Activated T-cell treated with anti-CD3 and anti-CD28 coated beads, Interleukin-2, amount 50 U/mL, for 4 hours (primary cell): ENCODE results near the gene PNPLA5. TPM values are rescaled to one million over a fixed set of nuclear protein-coding genes. Genes with fewer than 3 reads are reported as not detected.

Experiments
- ATAC-seq, 2 donors: fragments of 200-7000 bp; cut with Tn5 transposase; one replicate each; pipeline ENCODE4 v1.10.0; 2021
- DNase-seq: peaks from one replicate; pipeline ENCODE4 v3.0.0-alpha.2; 2020
- H3K27me3 Mint-ChIP-seq: one replicate; pipeline ENCODE4 v1.8.0; 2021; ENCODE audit warnings: low read depth, mixed read lengths
- H3K36me3 Mint-ChIP-seq: one replicate; pipeline ENCODE4 v1.8.0; 2022; ENCODE audit warnings: mixed read lengths; ENCODE audit not compliant: insufficient read depth
- H3K4me1 Mint-ChIP-seq: one replicate; pipeline ENCODE4 v1.8.0; 2021; ENCODE audit warnings: low read depth, mixed read lengths
- H3K4me3 Mint-ChIP-seq: one replicate; pipeline ENCODE4 v1.8.0; 2021; ENCODE audit warnings: mild to moderate bottlenecking, moderate library complexity, mixed read lengths
- H3K9me3 Mint-ChIP-seq: one replicate; pipeline ENCODE4 v1.8.0; 2021; ENCODE audit warnings: mixed read lengths
- total RNA-seq, 3 donors: library from RNA; stranded (reverse); gene quantifications; one replicate each; pipeline ENCODE4 v1.2.1, GENCODE V29; 2021

The PNPLA5 gene
- total RNA-seq = not detected

GRCh38 chr22:43891360-43892182 is at the start of gene PNPLA5:
PNPLA5 (minus strand) TSS chr22:43892013; CDS start chr22:43891880, 133 bp downstream.
- ATAC-seq (peak; percentile 54 to 58), DNase-seq (no peak)
- Mint-ChIP-seq H3K36me3 (no peaks in the 10 kb centered on the region), H3K9me3 (no peaks in the 10 kb centered on the region), H3K4me1 (no peaks in the 10 kb centered on the region), H3K4me3 (no peak within 1 kb of the TSS), H3K27me3 (peaks cover 61% of the 10 kb centered on the region)

GRCh38 chr22:43941449-43941848 is 49.6 kb upstream of the PNPLA5 start:
- no peak for ATAC-seq
- H3K4me1 Mint-ChIP-seq = peaks cover 2% of the 10 kb centered on the region
- H3K9me3 Mint-ChIP-seq = no peaks in the 10 kb centered on the region
- no peak for DNase-seq
- peaks cover 14% of the 10 kb centered on the region for H3K27me3 Mint-ChIP-seq
- no peaks in the 10 kb centered on the region for H3K36me3 Mint-ChIP-seq
- H3K4me3 Mint-ChIP-seq = no peak overlapping the region

GRCh38 chr22:43931771-43932170 is 40.0 kb upstream of the PNPLA5 start:
- Mint-ChIP-seq H3K27me3 (peaks cover 25% of the 10 kb centered on the region), H3K4me1 (no peaks in the 10 kb centered on the region), H3K9me3 (no peaks in the 10 kb centered on the region), H3K36me3 (no peaks in the 10 kb centered on the region), H3K4me3 (no peak overlapping the region)
- ATAC-seq = no peak
- no peak for DNase-seq

- Mint-ChIP-seq H3K27me3 (peaks cover 19% of the 10 kb centered on the region), H3K4me1 (peaks cover 1% of the 10 kb centered on the region), H3K4me3 (no peak overlapping the region), H3K9me3 (no peaks in the 10 kb centered on the region), H3K36me3 (no peaks in the 10 kb centered on the region)
- ATAC-seq (no peak), DNase-seq (no peak)
These were observed 37.1 kb upstream of the PNPLA5 start for GRCh38 chr22:43928908-43929307.

GRCh38 chr22:43928468-43928867 is 36.7 kb upstream of the PNPLA5 start:
- no peak for DNase-seq
- ATAC-seq = no peak

GRCh38 chr22:43926349-43926710 is 34.5 kb upstream of the PNPLA5 start:
- H3K27me3 Mint-ChIP-seq = peaks cover 20% of the 10 kb centered on the region
- peaks cover 5% of the 10 kb centered on the region for H3K4me1 Mint-ChIP-seq
- no peaks in the 10 kb centered on the region for H3K36me3 Mint-ChIP-seq
- no peak for ATAC-seq
- no peak for DNase-seq
- H3K9me3 Mint-ChIP-seq = no peaks in the 10 kb centered on the region
- no peak overlapping the region for H3K4me3 Mint-ChIP-seq

More at GRCh38 chr22:43928468-43928867, 36.7 kb upstream of the PNPLA5 start:
- peaks cover 19% of the 10 kb centered on the region for H3K27me3 Mint-ChIP-seq
- no peaks in the 10 kb centered on the region for H3K9me3 Mint-ChIP-seq
- no peaks in the 10 kb centered on the region for H3K36me3 Mint-ChIP-seq
- H3K4me1 Mint-ChIP-seq = peaks cover 1% of the 10 kb centered on the region
- no peak overlapping the region for H3K4me3 Mint-ChIP-seq

- no peak for ATAC-seq
- Mint-ChIP-seq H3K36me3 (no peaks in the 10 kb centered on the region), H3K4me1 (peaks cover 5% of the 10 kb centered on the region), H3K27me3 (peaks cover 24% of the 10 kb centered on the region), H3K4me3 (peak overlapping the region; percentile 67), H3K9me3 (no peaks in the 10 kb centered on the region)
- DNase-seq = no peak
These were observed 33.9 kb upstream of the PNPLA5 start for GRCh38 chr22:43925433-43926348.

GRCh38 chr22:43924877-43925276 is 33.1 kb upstream of the PNPLA5 start:
- H3K36me3 Mint-ChIP-seq = no peaks in the 10 kb centered on the region
- ATAC-seq = no peak
- peak overlapping the region; percentile 67 for H3K4me3 Mint-ChIP-seq
- H3K4me1 Mint-ChIP-seq = peaks cover 5% of the 10 kb centered on the region
- H3K27me3 Mint-ChIP-seq = peaks cover 23% of the 10 kb centered on the region
- no peaks in the 10 kb centered on the region for H3K9me3 Mint-ChIP-seq
- DNase-seq = no peak

- DNase-seq (peak; percentile 72), ATAC-seq (peak; percentile 95)
- Mint-ChIP-seq H3K4me3 (peak within 1 kb of the TSS; percentile 76), H3K27me3 (peaks cover 21% of the 10 kb centered on the region), H3K9me3 (no peaks in the 10 kb centered on the region), H3K36me3 (no peaks in the 10 kb centered on the region), H3K4me1 (peaks cover 5% of the 10 kb centered on the region)
These were observed 32.0 kb upstream of the PNPLA5 start, which contains the start of gene PNPLA3 for GRCh38 chr22:43923631-43924464. PNPLA3 (plus strand) TSS chr22:43923805; CDS start chr22:43923912, 107 bp downstream.

- H3K4me1 Mint-ChIP-seq = peaks cover 5% of the 10 kb centered on the region
- H3K4me3 Mint-ChIP-seq = peak overlapping the region; percentile 76
- H3K36me3 Mint-ChIP-seq = no peaks in the 10 kb centered on the region
- H3K27me3 Mint-ChIP-seq = peaks cover 20% of the 10 kb centered on the region
- no peaks in the 10 kb centered on the region for H3K9me3 Mint-ChIP-seq
- peak; percentile 19 to 30 for ATAC-seq
- no peak for DNase-seq
These were observed 31.4 kb upstream of the PNPLA5 start for GRCh38 chr22:43923191-43923590.

- Mint-ChIP-seq H3K27me3 (peaks cover 26% of the 10 kb centered on the region), H3K9me3 (no peaks in the 10 kb centered on the region), H3K36me3 (no peaks in the 10 kb centered on the region), H3K4me3 (no peak overlapping the region), H3K4me1 (peaks cover 5% of the 10 kb centered on the region)
- no peak for ATAC-seq
- DNase-seq = no peak
These were observed 30.3 kb upstream of the PNPLA5 start for GRCh38 chr22:43922123-43922522.

GRCh38 chr22:43921370-43921769 is 29.6 kb upstream of the PNPLA5 start:
- peaks cover 30% of the 10 kb centered on the region for H3K27me3 Mint-ChIP-seq
- H3K9me3 Mint-ChIP-seq = no peaks in the 10 kb centered on the region
- ATAC-seq = no peak

GRCh38 chr22:43919106-43919973 is 27.5 kb upstream of the PNPLA5 start:
- DNase-seq (no peak), ATAC-seq (no peak)
- H3K36me3 Mint-ChIP-seq = no peaks in the 10 kb centered on the region

More at GRCh38 chr22:43921370-43921769, 29.6 kb upstream of the PNPLA5 start:
- DNase-seq = no peak
- Mint-ChIP-seq H3K4me3 (no peak overlapping the region), H3K4me1 (peaks cover 5% of the 10 kb centered on the region), H3K36me3 (no peaks in the 10 kb centered on the region)

More at GRCh38 chr22:43919106-43919973, 27.5 kb upstream of the PNPLA5 start:
- no peak overlapping the region for H3K4me3 Mint-ChIP-seq
- H3K27me3 Mint-ChIP-seq = peaks cover 21% of the 10 kb centered on the region
- H3K9me3 Mint-ChIP-seq = no peaks in the 10 kb centered on the region
- H3K4me1 Mint-ChIP-seq = peaks cover 3% of the 10 kb centered on the region
